ENCODE results near the gene VSIG8.
A peak's percentile ranks its signal among the peaks of the same experiment; 100 is the strongest.

- TF ChIP-seq POLR2A (IDR thresholded peaks at IDR 0.05): no peak
- no peak for TF ChIP-seq CTCF (IDR thresholded peaks at IDR 0.05)
- TF ChIP-seq POLR2AphosphoS5 (IDR thresholded peaks at IDR 0.05): peak in 1 of 3 donors; percentile 67
- TF ChIP-seq EP300 (IDR thresholded peaks at IDR 0.05): no peak
These were observed 19.4 kb upstream of the VSIG8 start for GRCh38 chr1:159881622-159882526.

Data from suprapubic skin (tissue), 4 donors.